Measurements from ENCODE around the gene PIGM. TPM values are rescaled to one million over a fixed set of nuclear protein-coding genes. Genes with fewer than 3 reads are reported as not detected.

Gene PIGM
- total and polyA plus RNA-seq, 2 of the 13 experiments (the other 11 are each of a cell fraction or from before 2014, with no cell fraction given), result 3.4 to 4.6 TPM

DNA sequence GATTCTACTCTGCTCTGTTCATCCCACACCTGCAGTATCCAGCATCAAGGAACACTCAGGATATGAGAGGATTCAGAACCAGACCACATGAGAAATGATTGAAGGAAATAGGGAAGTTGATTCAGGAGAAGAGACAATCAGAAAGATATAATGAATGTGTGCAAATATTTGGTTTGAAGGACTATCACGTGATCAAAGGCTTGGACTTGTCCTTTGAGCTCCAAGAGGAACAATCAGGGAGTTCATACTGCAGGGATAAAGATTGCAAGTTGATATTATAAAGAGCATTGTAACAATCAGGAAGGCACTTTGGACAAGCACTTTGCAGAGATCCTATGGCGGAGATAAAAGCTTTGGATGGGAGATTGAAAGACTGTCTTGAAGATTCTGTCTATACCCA lies 13.9 kb upstream of the PIGM start (continued):
- TF ChIP-seq, protein P1, sequence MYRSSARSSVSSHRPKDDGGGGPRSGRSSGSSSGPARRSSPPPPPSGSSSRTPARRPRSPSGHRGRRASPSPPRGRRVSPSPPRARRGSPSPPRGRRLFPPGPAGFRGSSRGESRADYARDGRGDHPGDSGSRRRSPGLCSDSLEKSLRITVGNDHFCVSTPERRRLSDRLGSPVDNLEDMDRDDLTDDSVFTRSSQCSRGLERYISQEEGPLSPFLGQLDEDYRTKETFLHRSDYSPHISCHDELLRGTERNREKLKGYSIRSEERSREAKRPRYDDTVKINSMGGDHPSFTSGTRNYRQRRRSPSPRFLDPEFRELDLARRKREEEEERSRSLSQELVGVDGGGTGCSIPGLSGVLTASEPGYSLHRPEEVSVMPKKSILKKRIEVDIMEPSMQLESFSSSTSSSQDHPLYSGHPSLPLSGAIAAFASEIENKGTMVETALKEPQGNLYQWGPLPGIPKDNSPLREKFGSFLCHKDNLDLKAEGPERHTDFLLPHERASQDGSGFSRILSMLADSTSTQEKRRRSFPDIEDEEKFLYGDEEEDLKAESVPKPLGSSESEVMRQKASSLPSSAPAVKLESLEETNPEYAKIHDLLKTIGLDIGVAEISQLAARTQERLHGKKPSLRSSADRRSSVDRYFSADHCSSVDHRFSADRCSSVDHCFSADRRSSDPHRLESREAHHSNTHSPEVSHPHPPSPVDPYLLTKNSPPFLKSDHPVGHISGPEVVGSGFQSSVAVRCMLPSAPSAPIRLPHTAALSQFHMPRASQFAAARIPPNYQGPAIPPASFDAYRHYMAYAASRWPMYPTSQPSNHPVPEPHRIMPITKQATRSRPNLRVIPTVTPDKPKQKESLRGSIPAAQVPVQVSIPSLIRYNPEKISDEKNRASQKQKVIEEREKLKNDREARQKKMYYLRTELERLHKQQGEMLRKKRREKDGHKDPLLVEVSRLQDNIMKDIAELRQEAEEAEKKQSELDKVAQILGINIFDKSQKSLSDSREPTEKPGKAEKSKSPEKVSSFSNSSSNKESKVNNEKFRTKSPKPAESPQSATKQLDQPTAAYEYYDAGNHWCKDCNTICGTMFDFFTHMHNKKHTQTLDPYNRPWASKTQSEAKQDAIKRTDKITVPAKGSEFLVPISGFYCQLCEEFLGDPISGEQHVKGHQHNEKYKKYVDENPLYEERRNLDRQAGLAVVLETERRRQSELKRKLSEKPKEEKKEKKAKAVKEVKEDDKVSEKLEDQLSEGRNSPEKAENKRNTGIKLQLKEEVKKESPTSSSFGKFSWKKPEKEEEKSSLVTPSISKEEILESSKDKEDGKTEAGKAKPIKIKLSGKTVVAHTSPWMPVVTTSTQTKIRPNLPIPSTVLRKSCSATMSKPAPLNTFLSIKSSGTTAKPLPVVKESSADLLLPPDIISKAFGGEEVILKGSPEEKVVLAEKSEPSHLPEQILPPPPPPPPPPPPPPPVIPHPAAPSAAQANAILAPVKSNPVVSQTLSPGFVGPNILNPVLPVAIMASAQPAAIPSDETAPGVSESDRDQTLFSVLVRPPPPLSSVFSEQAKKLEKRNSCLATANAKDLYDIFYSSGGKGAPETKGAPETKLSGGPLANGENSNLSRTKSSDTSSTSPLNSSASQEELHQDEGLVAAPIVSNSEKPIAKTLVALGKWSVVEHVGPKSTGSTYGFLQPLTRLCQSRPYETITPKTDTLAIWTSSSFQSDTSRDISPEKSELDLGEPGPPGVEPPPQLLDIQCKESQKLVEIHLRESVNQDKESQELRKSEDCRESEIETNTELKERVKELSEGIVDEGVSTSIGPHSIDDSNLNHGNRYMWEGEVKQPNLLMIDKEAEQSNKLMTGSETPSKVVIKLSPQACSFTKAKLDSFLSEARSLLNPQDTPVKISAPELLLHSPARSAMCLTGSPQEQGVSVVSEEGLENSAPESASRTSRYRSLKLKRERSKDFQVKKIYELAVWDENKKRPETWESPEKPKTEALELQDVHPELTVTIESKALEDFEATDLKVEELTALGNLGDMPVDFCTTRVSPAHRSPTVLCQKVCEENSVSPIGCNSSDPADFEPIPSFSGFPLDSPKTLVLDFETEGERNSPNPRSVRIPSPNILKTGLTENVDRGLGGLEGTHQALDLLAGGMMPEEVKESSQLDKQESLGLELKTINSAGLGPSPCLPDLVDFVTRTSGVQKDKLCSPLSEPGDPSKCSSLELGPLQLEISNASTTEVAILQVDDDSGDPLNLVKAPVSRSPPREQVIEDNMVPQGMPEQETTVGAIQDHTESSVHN (CRISPR knock-in tag; IDR thresholded peaks at IDR 0.05), result no peak
- TF ChIP-seq ZNF577 (CRISPR knock-in tag; IDR thresholded peaks at IDR 0.05; ENCODE audit: borderline replicate concordance, low read depth) (no peak), ATAD3A (CRISPR knock-in tag; IDR thresholded peaks at IDR 0.05) (no peak), SOX13 (IDR thresholded peaks at IDR 0.05) (peak; percentile 61), SOX13 (CRISPR knock-in tag; conservative IDR thresholded peaks at IDR 0.05 in 1 of 2, IDR thresholded peaks at IDR 0.05 in 1 of 2) (peak in 1 of 2 experiments; percentile 93; a peak in 2 of 4 replicates), BHLHE40 (IDR thresholded peaks at IDR 0.05; ENCODE audit: low read length) (peak; percentile 71), MAZ (IDR thresholded peaks at IDR 0.05; ENCODE audit: borderline replicate concordance, low read depth, low read length) (no peak), MAZ (CRISPR knock-in tag; IDR thresholded peaks at IDR 0.05; ENCODE audit: low read depth) (no peak), ZNF264 (CRISPR knock-in tag; IDR thresholded peaks at IDR 0.05) (no peak), ZNF816 (CRISPR knock-in tag; IDR thresholded peaks at IDR 0.05; ENCODE audit: borderline replicate concordance) (no peak), HNRNPH1 (optimal IDR thresholded peaks at IDR 0.05; ENCODE audit: low read depth, low read length) (no peak), ZNF678 (CRISPR knock-in tag; IDR thresholded peaks at IDR 0.05) (no peak), ZNF746 (CRISPR knock-in tag; IDR thresholded peaks at IDR 0.05) (no peak), KAT2B (IDR thresholded peaks at IDR 0.05; ENCODE audit: borderline replicate concordance, low read depth, low read length) (no peak)
- TF ChIP-seq, protein P2, sequence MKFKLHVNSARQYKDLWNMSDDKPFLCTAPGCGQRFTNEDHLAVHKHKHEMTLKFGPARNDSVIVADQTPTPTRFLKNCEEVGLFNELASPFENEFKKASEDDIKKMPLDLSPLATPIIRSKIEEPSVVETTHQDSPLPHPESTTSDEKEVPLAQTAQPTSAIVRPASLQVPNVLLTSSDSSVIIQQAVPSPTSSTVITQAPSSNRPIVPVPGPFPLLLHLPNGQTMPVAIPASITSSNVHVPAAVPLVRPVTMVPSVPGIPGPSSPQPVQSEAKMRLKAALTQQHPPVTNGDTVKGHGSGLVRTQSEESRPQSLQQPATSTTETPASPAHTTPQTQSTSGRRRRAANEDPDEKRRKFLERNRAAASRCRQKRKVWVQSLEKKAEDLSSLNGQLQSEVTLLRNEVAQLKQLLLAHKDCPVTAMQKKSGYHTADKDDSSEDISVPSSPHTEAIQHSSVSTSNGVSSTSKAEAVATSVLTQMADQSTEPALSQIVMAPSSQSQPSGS (CRISPR knock-in tag; IDR thresholded peaks at IDR 0.05), result no peak
- TF ChIP-seq, protein P3, sequence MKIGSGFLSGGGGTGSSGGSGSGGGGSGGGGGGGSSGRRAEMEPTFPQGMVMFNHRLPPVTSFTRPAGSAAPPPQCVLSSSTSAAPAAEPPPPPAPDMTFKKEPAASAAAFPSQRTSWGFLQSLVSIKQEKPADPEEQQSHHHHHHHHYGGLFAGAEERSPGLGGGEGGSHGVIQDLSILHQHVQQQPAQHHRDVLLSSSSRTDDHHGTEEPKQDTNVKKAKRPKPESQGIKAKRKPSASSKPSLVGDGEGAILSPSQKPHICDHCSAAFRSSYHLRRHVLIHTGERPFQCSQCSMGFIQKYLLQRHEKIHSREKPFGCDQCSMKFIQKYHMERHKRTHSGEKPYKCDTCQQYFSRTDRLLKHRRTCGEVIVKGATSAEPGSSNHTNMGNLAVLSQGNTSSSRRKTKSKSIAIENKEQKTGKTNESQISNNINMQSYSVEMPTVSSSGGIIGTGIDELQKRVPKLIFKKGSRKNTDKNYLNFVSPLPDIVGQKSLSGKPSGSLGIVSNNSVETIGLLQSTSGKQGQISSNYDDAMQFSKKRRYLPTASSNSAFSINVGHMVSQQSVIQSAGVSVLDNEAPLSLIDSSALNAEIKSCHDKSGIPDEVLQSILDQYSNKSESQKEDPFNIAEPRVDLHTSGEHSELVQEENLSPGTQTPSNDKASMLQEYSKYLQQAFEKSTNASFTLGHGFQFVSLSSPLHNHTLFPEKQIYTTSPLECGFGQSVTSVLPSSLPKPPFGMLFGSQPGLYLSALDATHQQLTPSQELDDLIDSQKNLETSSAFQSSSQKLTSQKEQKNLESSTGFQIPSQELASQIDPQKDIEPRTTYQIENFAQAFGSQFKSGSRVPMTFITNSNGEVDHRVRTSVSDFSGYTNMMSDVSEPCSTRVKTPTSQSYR (CRISPR knock-in tag; IDR thresholded peaks at IDR 0.05; ENCODE audit: borderline replicate concordance), result no peak
